ENCODE data around the gene DAZ1. TPM values are rescaled to one million over a fixed set of nuclear protein-coding genes. Genes with fewer than 3 reads are reported as not detected.
"Not testable (repeated sequence)": the region's sequence is repeated elsewhere in the genome, so short reads cannot be mapped to it uniquely, and the experiment has no call there.

Gene DAZ1
- total RNA-seq (not detected), polyA plus RNA-seq (not detected)

GRCh38 chrY:23198908-23199307 is at the start of gene DAZ1:
TSS of gene DAZ1 (minus strand) at chrY:23199008. CDS start at chrY:23198800, 208 bp downstream.
- H3K4me1 ChIP-seq; ATAC-seq; FAIRE-seq; H3K36me3 ChIP-seq; DNase-seq; H3K9me3 ChIP-seq; intact Hi-C loops (cut with DNase I); H3K4me3 ChIP-seq; H3K27me3 ChIP-seq; H3K27ac ChIP-seq: not testable (repeated sequence)
- WGBS, 2 donors, result no CpG with 5 or more reads among the region's 23 CpGs

DNA sequence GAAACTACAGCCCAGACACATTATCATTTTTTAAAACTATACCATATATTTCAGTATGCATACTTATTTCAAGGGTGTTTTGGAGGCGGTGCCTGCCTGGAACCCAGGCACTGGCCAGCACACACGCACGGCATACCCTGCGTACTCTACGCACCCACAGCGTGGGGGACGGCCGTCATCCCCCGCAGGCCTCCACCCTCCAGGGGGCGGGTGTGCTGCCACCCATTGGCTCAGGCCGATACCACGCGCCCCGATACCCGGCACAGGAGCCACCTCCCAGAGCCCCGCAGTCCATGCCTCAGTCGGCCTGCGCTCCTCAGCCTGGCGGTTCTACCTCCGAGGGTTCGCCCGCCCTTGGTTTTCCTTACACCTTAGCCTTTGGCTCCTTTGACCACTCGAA is 20.4 kb upstream of the DAZ1 start, which contains the start of gene DAZ2:
Gene DAZ2 (plus strand): TSS at position 301 of the 400 bp plus-strand sequence. CDS start 208 bp downstream, outside the sequence.
- no CpG with 5 or more reads among the region's 23 CpGs for WGBS, 2 donors
- H3K4me3 ChIP-seq; H3K27me3 ChIP-seq; H3K36me3 ChIP-seq; H3K9me3 ChIP-seq; H3K27ac ChIP-seq; FAIRE-seq; ATAC-seq; H3K4me1 ChIP-seq; DNase-seq; intact Hi-C loops (cut with DNase I): not testable (repeated sequence)

DNA sequence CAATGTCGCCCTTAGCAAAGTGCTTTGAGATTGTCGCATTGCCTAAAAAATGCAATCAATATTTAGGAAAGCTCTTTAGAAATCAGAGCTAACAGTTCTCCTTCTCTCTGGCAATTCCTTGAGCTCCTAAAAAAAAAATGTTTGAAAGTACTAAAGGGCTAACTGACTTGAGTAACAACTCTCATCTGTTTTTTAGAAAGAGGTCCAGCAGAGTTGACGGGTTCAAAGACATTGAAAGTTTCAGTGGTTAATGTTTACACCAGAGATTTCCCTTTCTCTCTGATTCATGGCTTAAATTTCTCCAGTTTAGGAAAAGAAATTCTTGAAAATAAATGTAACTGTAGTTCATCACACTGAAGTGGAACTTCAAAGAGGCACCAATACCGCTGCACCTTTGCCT is 11.9 kb upstream of the DAZ1 start:
- H3K27ac ChIP-seq; ATAC-seq; intact Hi-C loops (cut with DNase I); H3K4me3 ChIP-seq; DNase-seq; H3K4me1 ChIP-seq; H3K9me3 ChIP-seq; H3K27me3 ChIP-seq; FAIRE-seq; H3K36me3 ChIP-seq: not testable (repeated sequence)
- no CpG with 5 or more reads among the region's 4 CpGs for WGBS, 2 donors

DNA sequence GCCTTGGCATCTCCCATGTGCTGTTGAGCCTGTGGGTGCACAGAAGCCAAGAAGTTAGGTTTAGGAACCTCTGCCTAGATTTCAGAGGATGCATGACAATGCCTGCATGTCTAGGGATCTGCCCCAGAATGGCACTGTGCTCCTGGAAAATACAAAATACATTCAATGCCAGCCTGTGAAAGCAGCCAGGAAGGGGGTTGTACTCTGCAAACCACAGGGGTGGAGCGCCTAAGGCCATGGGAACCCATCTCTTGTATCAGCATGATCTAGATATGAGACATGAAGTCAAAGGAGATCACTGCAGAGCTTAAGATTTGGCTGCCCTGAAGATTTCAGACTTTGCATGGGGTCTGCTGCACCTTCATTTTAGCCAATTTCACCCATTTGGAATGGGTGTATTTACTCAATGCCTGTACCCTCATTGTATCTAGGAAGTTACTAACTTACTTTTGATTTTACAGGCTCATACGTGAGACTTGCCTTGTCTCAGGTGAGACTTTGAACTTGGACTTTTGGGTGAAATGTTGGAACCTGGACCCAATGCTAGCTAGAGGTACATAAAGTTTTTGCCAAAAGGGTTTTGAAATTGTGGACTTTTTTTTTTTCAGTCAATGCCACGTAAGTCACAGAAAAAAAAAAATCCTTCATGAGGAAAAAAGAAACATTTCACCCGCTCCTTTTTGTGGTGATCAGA is 11.1 kb upstream of the DAZ1 start:
- intact Hi-C loops (cut with DNase I), result not testable (repeated sequence)

GRCh38 chrY:23207455-23207854 is 8.6 kb upstream of the DAZ1 start:
- H3K27ac ChIP-seq; H3K4me3 ChIP-seq; DNase-seq; ATAC-seq; FAIRE-seq; H3K36me3 ChIP-seq; intact Hi-C loops (cut with DNase I); H3K4me1 ChIP-seq; H3K9me3 ChIP-seq; H3K27me3 ChIP-seq: not testable (repeated sequence)
- WGBS, 2 donors, result no CpG with 5 or more reads among the region's 4 CpGs

More for the DNA sequence above, 11.1 kb upstream of the DAZ1 start:
- not testable (repeated sequence) for H3K36me3 ChIP-seq, H3K4me1 ChIP-seq, H3K4me3 ChIP-seq, DNase-seq, H3K27ac ChIP-seq, ATAC-seq, FAIRE-seq, H3K27me3 ChIP-seq, H3K9me3 ChIP-seq
- WGBS, 2 donors, result no CpG with 5 or more reads among the region's 4 CpGs

Other genes with a start within 250 kb of the DAZ1 start
- not detected for gene BPY2, start 214.7 kb downstream of the DAZ1 start, total RNA-seq
- not detected for gene BPY2, start 214.7 kb downstream of the DAZ1 start, polyA plus RNA-seq
- not detected for gene DAZ2, start 20.5 kb upstream of the DAZ1 start, total RNA-seq
- gene DAZ2, start 20.5 kb upstream of the DAZ1 start, polyA plus RNA-seq, result not detected

Measured in pancreas (tissue), 10 donors.